Ishikawa (cell line): ENCODE results near the gene SMTNL2.
A peak's percentile ranks its signal among the peaks of the same experiment; 100 is the strongest.

Experiments used
- EP300 ChIP-seq: IDR thresholded peaks from 2 replicates; pipeline ENCODE4 v1.6.1; 2012; ENCODE audit warnings: borderline replicate concordance
- RAD21 ChIP-seq: IDR thresholded peaks from 2 replicates; pipeline ENCODE4 v1.6.1; 2012; ENCODE audit warnings: low read depth
- TAF1 ChIP-seq: IDR thresholded peaks from 2 replicates; pipeline ENCODE4 v1.6.1; 2012; ENCODE audit warnings: low read depth, mild to moderate bottlenecking
- YY1 ChIP-seq: IDR thresholded peaks from 2 replicates; pipeline ENCODE4 v1.6.1; 2012; ENCODE audit warnings: low read depth

DNA sequence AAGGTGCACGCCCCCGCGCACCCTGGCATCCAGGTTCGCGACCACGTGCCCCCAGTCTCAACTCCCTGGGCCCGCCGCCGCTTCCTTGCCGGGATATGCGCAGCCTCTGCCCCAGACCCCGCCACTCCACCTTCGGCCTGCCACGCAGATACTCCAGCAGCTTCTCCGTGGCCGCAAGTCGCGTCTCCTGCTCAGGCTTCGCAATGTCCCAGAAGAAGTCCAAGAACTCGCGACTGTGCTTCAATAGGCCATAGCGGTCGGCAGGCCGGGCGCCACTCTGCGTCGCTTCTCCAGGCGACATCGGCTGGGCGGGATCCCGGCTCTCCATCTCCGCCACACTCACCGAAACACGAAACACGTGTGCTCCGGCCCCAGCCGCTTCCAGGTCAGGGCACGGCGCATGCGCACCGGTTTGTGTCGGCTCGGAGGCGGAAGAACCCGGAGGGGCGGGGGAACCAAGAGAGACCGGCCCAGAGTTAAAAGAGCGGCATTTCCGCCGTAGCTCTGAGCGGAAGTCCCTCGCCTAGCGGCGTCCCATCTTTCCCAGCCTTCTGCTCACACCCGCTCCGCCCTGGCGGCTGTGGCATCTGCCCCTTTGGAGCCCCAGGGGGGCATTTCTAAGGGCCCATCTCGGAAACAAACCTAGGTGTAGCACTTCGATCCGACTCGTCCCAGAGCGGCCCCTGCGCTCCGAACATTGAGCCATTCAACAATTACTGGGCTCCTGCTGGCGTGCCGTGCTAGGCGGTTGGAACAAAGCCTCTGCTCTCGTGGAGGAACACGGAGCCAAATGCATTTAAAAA is 29.1 kb upstream of the SMTNL2 start, which contains the start of gene MYBBP1A:
- TF ChIP-seq RAD21 (no peak), TAF1 (peak; percentile 78), YY1 (peak; percentile 8; the same call in 1 of the 2 replicates), EP300 (0 out of 2 replicates have a peak, but pooled peaks have one; percentile 3)
